OCI-LY1 (cell line): ENCODE results near the gene HLA-DQB2.

ENCODE experiments used
- H2AFZ ChIP-seq: fragments of 200-600 bp; sonication (generic), shearing (Covaris generic); 2 replicates; pipeline ENCODE4 v1.6.0; 2014; ENCODE audit warnings: antibody characterized with exemption, mild to moderate bottlenecking, low read length
- H3F3A ChIP-seq: fragments of 200-600 bp; sonication (generic), shearing (Covaris generic); 2 replicates; pipeline ENCODE4 v1.6.0; 2014; ENCODE audit warnings: mild to moderate bottlenecking, antibody characterized with exemption, low read length, moderate library complexity; ENCODE audit not compliant: insufficient read depth
- H3K27ac ChIP-seq: fragments of 200-600 bp; sonication (generic); 2 replicates; pipeline ENCODE4 v1.5.1; 2014; ENCODE audit warnings: low read length, mixed run types, mild to moderate bottlenecking, low read depth; ENCODE audit not compliant: poor library complexity, severe bottlenecking
- H3K27me3 ChIP-seq: fragments of 200-600 bp; sonication (generic); 2 replicates; pipeline ENCODE4 v1.6.0; 2014; ENCODE audit warnings: antibody characterized with exemption, mild to moderate bottlenecking, low read length, moderate library complexity; ENCODE audit not compliant: insufficient read depth
- H3K36me3 ChIP-seq: fragments of 200-600 bp; sonication (generic); 2 replicates; pipeline ENCODE4 v1.6.1; 2014; ENCODE audit warnings: mild to moderate bottlenecking, antibody characterized with exemption, low read length, moderate library complexity, mixed read lengths; ENCODE audit not compliant: insufficient read depth
- H3K4me1 ChIP-seq: fragments of 200-600 bp; sonication (generic); 2 replicates; pipeline ENCODE4 v1.5.1; 2014; ENCODE audit warnings: mild to moderate bottlenecking, low read length, moderate library complexity; ENCODE audit not compliant: insufficient read depth, severe bottlenecking
- H3K4me2 ChIP-seq: fragments of 200-600 bp; sonication (generic), shearing (Covaris generic); 2 replicates; pipeline ENCODE4 v1.6.1; 2014; ENCODE audit warnings: low read length
- H3K4me3 ChIP-seq: fragments of 200-600 bp; sonication (generic); 2 replicates; pipeline ENCODE4 v1.5.1; 2014; ENCODE audit warnings: low read length, low read depth, mild to moderate bottlenecking, mixed read lengths; ENCODE audit not compliant: poor library complexity, severe bottlenecking
- H3K79me2 ChIP-seq: fragments of 200-600 bp; shearing (Covaris generic); 2 replicates; pipeline ENCODE4 v1.6.1; 2016; ENCODE audit warnings: mixed run types, low read length, mixed read lengths; ENCODE audit not compliant: insufficient read depth
- H3K9ac ChIP-seq: fragments of 200-600 bp; sonication (generic), shearing (Covaris generic); 2 replicates; pipeline ENCODE4 v1.6.1; 2014; ENCODE audit warnings: mild to moderate bottlenecking, low read length, mixed read lengths
- H3K9me2 ChIP-seq: fragments of 200-600 bp; sonication (generic), shearing (Covaris generic); 2 replicates; pipeline ENCODE4 v1.6.1; 2014; ENCODE audit warnings: low read depth, mild to moderate bottlenecking, low read length, mixed read lengths
- H3K9me3 ChIP-seq: fragments of 200-600 bp; shearing (Covaris generic); 2 replicates; pipeline ENCODE4 v1.6.1; 2014; ENCODE audit warnings: low read length, mixed read lengths
- H4K20me1 ChIP-seq: fragments of 200-600 bp; sonication (generic), shearing (Covaris generic); 2 replicates; pipeline ENCODE4 v1.6.0; 2016; ENCODE audit warnings: mild to moderate bottlenecking, low read length; ENCODE audit not compliant: insufficient read depth
- EZH2 ChIP-seq: fragments of 200-600 bp; sonication (generic), shearing (Covaris generic); IDR thresholded peaks from 2 replicates; pipeline ENCODE4 v1.8.0; 2017; ENCODE audit warnings: borderline replicate concordance, mixed run types, mild to moderate bottlenecking, antibody characterized with exemption, low read length, moderate library complexity, mixed read lengths
- TF ChIP-seq, protein P1 (sequence below): fragments of 200-600 bp; sonication (generic), shearing (Covaris generic); IDR thresholded peaks from 2 replicates; pipeline ENCODE4 v1.5.1; 2017; ENCODE audit warnings: mild to moderate bottlenecking, antibody characterized with exemption, low read length, moderate library complexity, mixed read lengths

Gene HLA-DQB2

GRCh38 chr6:32742374-32742773, 21.0 kb downstream of the HLA-DQB2 start:
- H4K20me1 ChIP-seq = no peaks in the 10 kb centered on the region
- H3K9me3 ChIP-seq = no peaks in the 10 kb centered on the region
- no peaks in the 10 kb centered on the region for H3K4me1 ChIP-seq
- H3F3A ChIP-seq = no peaks in the 10 kb centered on the region
- no peaks in the 10 kb centered on the region for H3K36me3 ChIP-seq
- H3K27ac ChIP-seq = no peak overlapping the region
- H3K9me2 ChIP-seq = no peaks in the 10 kb centered on the region
- H3K9ac ChIP-seq = no peak overlapping the region
- no peak for TF ChIP-seq EZH2
- TF ChIP-seq, protein P1, sequence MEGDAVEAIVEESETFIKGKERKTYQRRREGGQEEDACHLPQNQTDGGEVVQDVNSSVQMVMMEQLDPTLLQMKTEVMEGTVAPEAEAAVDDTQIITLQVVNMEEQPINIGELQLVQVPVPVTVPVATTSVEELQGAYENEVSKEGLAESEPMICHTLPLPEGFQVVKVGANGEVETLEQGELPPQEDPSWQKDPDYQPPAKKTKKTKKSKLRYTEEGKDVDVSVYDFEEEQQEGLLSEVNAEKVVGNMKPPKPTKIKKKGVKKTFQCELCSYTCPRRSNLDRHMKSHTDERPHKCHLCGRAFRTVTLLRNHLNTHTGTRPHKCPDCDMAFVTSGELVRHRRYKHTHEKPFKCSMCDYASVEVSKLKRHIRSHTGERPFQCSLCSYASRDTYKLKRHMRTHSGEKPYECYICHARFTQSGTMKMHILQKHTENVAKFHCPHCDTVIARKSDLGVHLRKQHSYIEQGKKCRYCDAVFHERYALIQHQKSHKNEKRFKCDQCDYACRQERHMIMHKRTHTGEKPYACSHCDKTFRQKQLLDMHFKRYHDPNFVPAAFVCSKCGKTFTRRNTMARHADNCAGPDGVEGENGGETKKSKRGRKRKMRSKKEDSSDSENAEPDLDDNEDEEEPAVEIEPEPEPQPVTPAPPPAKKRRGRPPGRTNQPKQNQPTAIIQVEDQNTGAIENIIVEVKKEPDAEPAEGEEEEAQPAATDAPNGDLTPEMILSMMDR = no peak
- H2AFZ ChIP-seq = no peak overlapping the region
- H3K4me2 ChIP-seq = no peak overlapping the region
- no peaks in the 10 kb centered on the region for H3K27me3 ChIP-seq
- no peaks in the 10 kb centered on the region for H3K79me2 ChIP-seq
- no peak overlapping the region for H3K4me3 ChIP-seq

DNA sequence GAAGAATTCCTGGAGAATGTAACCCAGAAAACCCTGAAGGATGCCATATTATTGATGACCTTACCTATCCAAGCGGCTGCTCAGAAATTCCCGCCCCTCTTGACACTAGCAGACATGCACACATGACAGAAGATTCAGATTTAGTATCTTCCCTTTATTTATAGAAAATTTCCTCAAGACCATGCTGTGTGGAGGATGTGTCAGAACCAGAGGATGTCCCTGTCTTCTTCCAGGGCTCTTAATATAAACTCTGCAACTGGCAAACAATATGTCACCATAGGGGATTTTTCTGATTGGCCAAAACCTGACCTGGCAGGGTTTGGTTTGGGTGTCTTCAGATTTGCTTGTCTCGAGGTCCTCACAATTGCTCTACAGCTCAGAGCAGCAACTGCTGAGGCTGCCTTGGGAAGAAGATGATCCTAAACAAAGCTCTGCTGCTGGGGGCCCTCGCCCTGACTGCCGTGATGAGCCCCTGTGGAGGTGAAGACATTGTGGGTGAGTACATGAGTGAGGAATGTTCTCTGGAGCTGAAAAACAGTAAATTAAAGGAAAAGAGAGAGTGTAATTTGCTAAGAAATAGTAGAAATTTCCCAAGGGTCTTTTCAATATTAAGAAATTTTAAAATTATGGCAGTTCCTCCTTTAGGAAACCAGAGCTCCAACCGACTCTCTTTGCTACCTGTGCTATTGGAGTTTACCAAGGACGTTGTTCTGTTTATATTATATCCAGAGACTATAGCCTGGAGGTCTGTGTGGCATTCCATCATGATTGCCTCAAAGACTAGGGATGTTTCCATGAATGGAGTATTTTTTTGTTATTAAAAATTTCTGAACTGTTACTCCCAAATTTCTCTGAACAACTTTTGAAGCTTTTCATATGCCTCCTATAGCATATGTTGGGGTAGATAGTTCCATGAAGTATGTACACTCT, 22.0 kb downstream of the HLA-DQB2 start, which contains the start of gene HLA-DQA2:
HLA-DQA2 (plus strand) TSS at position 361 of the 930 bp plus-strand sequence; CDS start at position 414, 53 bp downstream.
- H3K27me3 ChIP-seq = no peaks in the 10 kb centered on the region
- no peak within 1 kb of the TSS for H3K27ac ChIP-seq
- H4K20me1 ChIP-seq = no peaks in the 10 kb centered on the region
- H3K4me3 ChIP-seq = no peak within 1 kb of the TSS
- H2AFZ ChIP-seq = no peak within 1 kb of the TSS
- TF ChIP-seq, protein P1 = no peak
- no peak for TF ChIP-seq EZH2
- H3F3A ChIP-seq = no peaks in the 10 kb centered on the region
- no peaks in the 10 kb centered on the region for H3K9me2 ChIP-seq
- H3K36me3 ChIP-seq = no peaks in the 10 kb centered on the region
- H3K4me1 ChIP-seq = no peaks in the 10 kb centered on the region
- no peaks in the 10 kb centered on the region for H3K79me2 ChIP-seq
- no peak within 1 kb of the TSS for H3K4me2 ChIP-seq
- H3K9ac ChIP-seq = no peak within 1 kb of the TSS
- H3K9me3 ChIP-seq = no peaks in the 10 kb centered on the region

DNA sequence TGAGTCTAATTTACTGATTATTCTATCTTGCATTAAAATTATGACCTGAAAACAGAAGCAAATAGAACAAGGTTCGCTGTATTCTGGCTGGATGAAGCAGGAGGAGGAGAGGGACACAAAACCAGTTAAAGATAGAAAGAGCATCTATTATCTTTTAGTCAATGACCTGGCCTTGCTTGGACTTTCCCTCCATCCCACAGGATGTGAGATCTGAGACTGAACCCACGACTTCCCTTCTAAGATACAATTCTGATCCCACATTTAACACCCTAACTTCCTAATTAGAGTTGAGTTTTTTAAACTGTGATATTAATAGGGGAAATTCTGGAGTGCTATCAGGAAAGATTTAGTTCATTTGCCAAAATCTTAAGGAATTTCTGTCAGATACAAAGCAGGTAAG, 25.2 kb downstream of the HLA-DQB2 start:
- Histone ChIP-seq H3K27me3 (no peaks in the 10 kb centered on the region), H3F3A (no peaks in the 10 kb centered on the region), H3K9ac (no peak overlapping the region), H3K79me2 (no peaks in the 10 kb centered on the region), H3K36me3 (no peaks in the 10 kb centered on the region), H3K9me2 (no peaks in the 10 kb centered on the region), H4K20me1 (no peaks in the 10 kb centered on the region), H3K4me2 (no peak overlapping the region), H3K9me3 (no peaks in the 10 kb centered on the region), H2AFZ (no peak overlapping the region), H3K4me1 (no peaks in the 10 kb centered on the region), H3K4me3 (no peak overlapping the region), H3K27ac (no peak overlapping the region)
- TF ChIP-seq, protein P1 = no peak
- no peak for TF ChIP-seq EZH2
